Measurements from ENCODE around the gene IL17RA. TPM values are rescaled to one million over a fixed set of nuclear protein-coding genes. Genes with fewer than 3 reads are reported as not detected.

The IL17RA gene
- total and polyA plus RNA-seq, 2 experiments from 2014 or later = 3.2 to 9.6 TPM

DNA sequence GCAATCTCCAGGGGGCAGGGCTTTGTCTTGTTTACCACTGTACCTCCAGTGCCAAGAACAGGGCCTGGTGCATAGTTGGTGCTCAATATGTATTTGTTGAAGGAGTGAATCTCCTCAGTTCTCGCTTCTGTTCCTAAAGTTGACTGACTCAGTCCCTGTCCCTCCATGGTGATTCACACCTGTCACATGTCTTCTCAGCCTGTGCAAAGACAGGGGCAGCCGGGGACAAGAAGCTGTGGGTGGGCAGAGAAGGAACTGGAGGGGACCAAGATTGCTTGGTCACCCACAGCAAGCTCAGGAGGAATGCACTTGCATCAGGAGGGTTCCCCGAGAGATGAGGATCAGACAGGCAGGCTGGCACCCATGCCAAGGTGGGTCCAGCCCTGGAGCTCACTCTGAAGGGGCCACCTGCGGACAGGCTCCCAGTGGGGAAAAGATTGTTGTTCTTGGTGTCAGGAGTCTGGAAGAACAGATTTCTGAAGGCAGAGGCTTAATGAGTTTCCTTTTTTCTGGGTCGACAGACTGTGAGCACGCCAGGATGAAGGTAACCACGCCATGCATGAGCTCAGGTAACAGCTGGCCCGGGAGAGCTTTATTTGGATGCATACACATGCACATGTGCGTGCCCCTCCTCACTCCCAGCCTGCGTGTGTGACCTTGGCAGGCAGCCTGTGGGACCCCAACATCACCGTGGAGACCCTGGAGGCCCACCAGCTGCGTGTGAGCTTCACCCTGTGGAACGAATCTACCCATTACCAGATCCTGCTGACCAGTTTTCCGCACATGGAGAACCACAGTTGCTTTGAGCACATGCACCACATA is 16.9 kb downstream of the IL17RA start:
- no peak for ATAC-seq
- no peaks in the 10 kb centered on the region; the same call in 1 of the 3 replicates for H3K4me1 Mint-ChIP-seq
- H3K4me3 Mint-ChIP-seq = no peak overlapping the region

DNA sequence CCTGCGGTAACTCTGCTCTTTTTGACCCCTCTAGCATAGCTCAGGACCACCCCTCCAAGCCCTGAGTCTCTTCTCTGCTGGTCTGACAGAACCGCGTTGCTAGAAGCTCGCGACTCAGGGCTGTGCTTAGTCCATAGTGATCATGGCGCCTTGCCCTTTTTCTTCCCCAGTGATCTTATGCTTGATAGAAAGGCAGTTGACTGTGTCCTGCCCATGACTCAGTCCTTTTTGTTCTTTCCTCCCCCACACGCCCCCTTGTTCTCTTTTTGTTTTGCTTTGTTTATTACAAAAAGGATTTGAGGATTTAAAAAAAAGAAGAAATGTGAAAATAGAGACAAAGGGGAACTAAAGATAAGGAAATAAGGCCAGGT is 17.5 kb downstream of the IL17RA start:
- Mint-ChIP-seq H3K27me3 (ENCODE audit: insufficient read depth, low read depth, poor library complexity) (peaks cover 3% of the 10 kb centered on the region), H3K4me1 (no peaks in the 10 kb centered on the region; the same call in 1 of the 3 replicates), H3K9me3 (no peaks in the 10 kb centered on the region; the same call in 2 of the 3 replicates), H3K27ac (no peak overlapping the region), H3K36me3 (ENCODE audit: low read depth) (peaks cover 14% of the 10 kb centered on the region; the same call in 2 of the 3 replicates), H3K4me3 (no peak overlapping the region)
- H3K4me1 ChIP-seq (ENCODE audit: insufficient read depth) = no peaks in the 10 kb centered on the region
- H3K9me2 ChIP-seq (ENCODE audit: insufficient read depth) = no peaks in the 10 kb centered on the region
- H4K20me1 ChIP-seq (replicated peaks; ENCODE audit: insufficient read depth) = 0 out of 2 replicates have a peak, but pooled peaks cover 3% of the 10 kb centered on the region
- H3K36me3 ChIP-seq (ENCODE audit: insufficient read depth) = no peaks in the 10 kb centered on the region; the same call in 1 of the 2 replicates
- H3F3A ChIP-seq (replicated peaks; ENCODE audit: low read depth) = 0 out of 2 replicates have a peak, but pooled peaks cover 2% of the 10 kb centered on the region
- no peaks in the 10 kb centered on the region for H3K27me3 ChIP-seq (ENCODE audit: insufficient read depth)
- no peak overlapping the region for H3K27ac ChIP-seq (ENCODE audit: low read depth)
- H3K4me2 ChIP-seq = no peak overlapping the region
- DNase-seq (ENCODE audit: low spot score) (no peak), ATAC-seq (no peak)
- TF ChIP-seq EZH2 (IDR thresholded peaks at IDR 0.05; ENCODE audit: low read depth, unreplicated experiment) (no peak), JUNB (IDR thresholded peaks at IDR 0.05; ENCODE audit: unreplicated experiment) (no peak), CREB1 (CRISPR knock-in tag; IDR thresholded peaks at IDR 0.05; ENCODE audit: low read depth) (no peak), EZH2phosphoT487 (IDR thresholded peaks at IDR 0.05; ENCODE audit: unreplicated experiment) (no peak)
- TF ChIP-seq, protein P1, sequence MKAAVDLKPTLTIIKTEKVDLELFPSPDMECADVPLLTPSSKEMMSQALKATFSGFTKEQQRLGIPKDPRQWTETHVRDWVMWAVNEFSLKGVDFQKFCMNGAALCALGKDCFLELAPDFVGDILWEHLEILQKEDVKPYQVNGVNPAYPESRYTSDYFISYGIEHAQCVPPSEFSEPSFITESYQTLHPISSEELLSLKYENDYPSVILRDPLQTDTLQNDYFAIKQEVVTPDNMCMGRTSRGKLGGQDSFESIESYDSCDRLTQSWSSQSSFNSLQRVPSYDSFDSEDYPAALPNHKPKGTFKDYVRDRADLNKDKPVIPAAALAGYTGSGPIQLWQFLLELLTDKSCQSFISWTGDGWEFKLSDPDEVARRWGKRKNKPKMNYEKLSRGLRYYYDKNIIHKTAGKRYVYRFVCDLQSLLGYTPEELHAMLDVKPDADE (IDR thresholded peaks at IDR 0.05) = no peak
- H3K4me3 ChIP-seq = no peak overlapping the region
- no peaks in the 10 kb centered on the region for H3K79me2 ChIP-seq (replicated peaks; ENCODE audit: insufficient read depth)
- H2AFZ ChIP-seq = no peak overlapping the region

More for the DNA sequence above, 16.9 kb downstream of the IL17RA start:
- Histone ChIP-seq H4K20me1 (replicated peaks; ENCODE audit: insufficient read depth) (0 out of 2 replicates have a peak, but pooled peaks cover 3% of the 10 kb centered on the region), H3K27ac (ENCODE audit: low read depth) (no peak overlapping the region), H3K4me3 (no peak overlapping the region), H3K27me3 (ENCODE audit: insufficient read depth) (no peaks in the 10 kb centered on the region), H2AFZ (no peak overlapping the region), H3K9me2 (ENCODE audit: insufficient read depth) (no peaks in the 10 kb centered on the region), H3K36me3 (ENCODE audit: insufficient read depth) (no peaks in the 10 kb centered on the region; the same call in 1 of the 2 replicates), H3F3A (replicated peaks; ENCODE audit: low read depth) (0 out of 2 replicates have a peak, but pooled peaks cover 2% of the 10 kb centered on the region), H3K79me2 (replicated peaks; ENCODE audit: insufficient read depth) (no peaks in the 10 kb centered on the region), H3K4me2 (no peak overlapping the region), H3K4me1 (ENCODE audit: insufficient read depth) (no peaks in the 10 kb centered on the region)
- Mint-ChIP-seq H3K9me3 (no peaks in the 10 kb centered on the region), H3K27ac (no peak overlapping the region), H3K27me3 (ENCODE audit: insufficient read depth, low read depth, poor library complexity) (peaks cover 4% of the 10 kb centered on the region), H3K36me3 (ENCODE audit: low read depth) (peaks cover 14% of the 10 kb centered on the region; the same call in 2 of the 3 replicates)
- no peak for DNase-seq (ENCODE audit: low spot score)
- TF ChIP-seq CREB1 (CRISPR knock-in tag; IDR thresholded peaks at IDR 0.05; ENCODE audit: low read depth) (no peak), POLR2AphosphoS5 (IDR thresholded peaks at IDR 0.05; ENCODE audit: low read depth) (no peak), ZNF331 (CRISPR knock-in tag; IDR thresholded peaks at IDR 0.05; ENCODE audit: low read depth) (no peak), STAT1 (IDR thresholded peaks at IDR 0.05; ENCODE audit: unreplicated experiment) (no peak)
- TF ChIP-seq, protein P2, sequence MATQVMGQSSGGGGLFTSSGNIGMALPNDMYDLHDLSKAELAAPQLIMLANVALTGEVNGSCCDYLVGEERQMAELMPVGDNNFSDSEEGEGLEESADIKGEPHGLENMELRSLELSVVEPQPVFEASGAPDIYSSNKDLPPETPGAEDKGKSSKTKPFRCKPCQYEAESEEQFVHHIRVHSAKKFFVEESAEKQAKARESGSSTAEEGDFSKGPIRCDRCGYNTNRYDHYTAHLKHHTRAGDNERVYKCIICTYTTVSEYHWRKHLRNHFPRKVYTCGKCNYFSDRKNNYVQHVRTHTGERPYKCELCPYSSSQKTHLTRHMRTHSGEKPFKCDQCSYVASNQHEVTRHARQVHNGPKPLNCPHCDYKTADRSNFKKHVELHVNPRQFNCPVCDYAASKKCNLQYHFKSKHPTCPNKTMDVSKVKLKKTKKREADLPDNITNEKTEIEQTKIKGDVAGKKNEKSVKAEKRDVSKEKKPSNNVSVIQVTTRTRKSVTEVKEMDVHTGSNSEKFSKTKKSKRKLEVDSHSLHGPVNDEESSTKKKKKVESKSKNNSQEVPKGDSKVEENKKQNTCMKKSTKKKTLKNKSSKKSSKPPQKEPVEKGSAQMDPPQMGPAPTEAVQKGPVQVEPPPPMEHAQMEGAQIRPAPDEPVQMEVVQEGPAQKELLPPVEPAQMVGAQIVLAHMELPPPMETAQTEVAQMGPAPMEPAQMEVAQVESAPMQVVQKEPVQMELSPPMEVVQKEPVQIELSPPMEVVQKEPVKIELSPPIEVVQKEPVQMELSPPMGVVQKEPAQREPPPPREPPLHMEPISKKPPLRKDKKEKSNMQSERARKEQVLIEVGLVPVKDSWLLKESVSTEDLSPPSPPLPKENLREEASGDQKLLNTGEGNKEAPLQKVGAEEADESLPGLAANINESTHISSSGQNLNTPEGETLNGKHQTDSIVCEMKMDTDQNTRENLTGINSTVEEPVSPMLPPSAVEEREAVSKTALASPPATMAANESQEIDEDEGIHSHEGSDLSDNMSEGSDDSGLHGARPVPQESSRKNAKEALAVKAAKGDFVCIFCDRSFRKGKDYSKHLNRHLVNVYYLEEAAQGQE (IDR thresholded peaks at IDR 0.05; ENCODE audit: unreplicated experiment) = no peak
